ENCODE results near the gene SERPINB7.

GRCh38 chr18:63775166-63775730 is at the start of gene SERPINB7:
- no peak for TF ChIP-seq CTCF (IDR thresholded peaks at IDR 0.05; ENCODE audit: poor library complexity)
- TF ChIP-seq EZH2 (IDR thresholded peaks at IDR 0.05; ENCODE audit: borderline replicate concordance), result no peak
